ENCODE data around the gene RASA3. TPM values are rescaled to one million over a fixed set of nuclear protein-coding genes. Genes with fewer than 3 reads are reported as not detected.

Gene RASA3
- total RNA-seq, 1 donor = 36.1 TPM

- no peak overlapping the region for H3K4me3 ChIP-seq (ENCODE audit: low read depth, low read length)
- no peak for DNase-seq (ENCODE audit: low read depth)
- TF ChIP-seq CTCF (IDR thresholded peaks at IDR 0.05; ENCODE audit: insufficient read depth, low read length) = no peak
Observed at GRCh38 chr13:114145722-114146121, 13.3 kb upstream of the RASA3 start.

GRCh38 chr13:114145256-114145655 lies 12.8 kb upstream of the RASA3 start:
- no peak for DNase-seq (ENCODE audit: low read depth)
- TF ChIP-seq CTCF (IDR thresholded peaks at IDR 0.05; ENCODE audit: insufficient read depth, low read length) = no peak
- no peak overlapping the region for H3K4me3 ChIP-seq (ENCODE audit: low read depth, low read length)

- DNase-seq (ENCODE audit: low read depth) = no peak
- H3K4me3 ChIP-seq (ENCODE audit: low read depth, low read length) = no peak overlapping the region
- TF ChIP-seq CTCF (IDR thresholded peaks at IDR 0.05; ENCODE audit: insufficient read depth, low read length) = no peak
Observed at GRCh38 chr13:114144606-114145244, 12.3 kb upstream of the RASA3 start.

- DNase-seq (ENCODE audit: low read depth) = no peak
- H3K4me3 ChIP-seq (ENCODE audit: low read depth, low read length) = no peak overlapping the region
Observed at GRCh38 chr13:114143806-114144605, 11.6 kb upstream of the RASA3 start.

GRCh38 chr13:114142640-114143490 lies 10.4 kb upstream of the RASA3 start:
- DNase-seq (ENCODE audit: low read depth) = no peak
- no peak for TF ChIP-seq CTCF (IDR thresholded peaks at IDR 0.05; ENCODE audit: insufficient read depth, low read length)
- no peak overlapping the region for H3K4me3 ChIP-seq (ENCODE audit: low read depth, low read length)

More at GRCh38 chr13:114143806-114144605, 11.6 kb upstream of the RASA3 start:
- TF ChIP-seq CTCF (IDR thresholded peaks at IDR 0.05; ENCODE audit: insufficient read depth, low read length) = no peak

GRCh38 chr13:114142137-114142550 lies 9.7 kb upstream of the RASA3 start:
- TF ChIP-seq CTCF (IDR thresholded peaks at IDR 0.05; ENCODE audit: insufficient read depth, low read length) = no peak
- H3K4me3 ChIP-seq (ENCODE audit: low read depth, low read length) = no peak overlapping the region
- DNase-seq (ENCODE audit: low read depth) = no peak

Measured in fibroblast of the aortic adventitia (primary cell).